Testis (tissue), 3 donors: ENCODE data around the gene TGFB1. TPM values are rescaled to one million over a fixed set of nuclear protein-coding genes. Genes with fewer than 3 reads are reported as not detected.

Source experiments
- DNase-seq: peaks from one replicate; pipeline ENCODE4 v3.0.0-alpha.2; 2019
- H3K27ac ChIP-seq, 2 donors: fragments of 200-600 bp; sonication (generic); one replicate each; pipeline ENCODE4 v1.5.1; 2019
- H3K27me3 ChIP-seq: fragments of 200-600 bp; sonication (generic); one replicate; pipeline ENCODE4 v1.5.1; 2019
- H3K36me3 ChIP-seq: fragments of 200-600 bp; sonication (generic); one replicate; pipeline ENCODE4 v1.5.1; 2017; ENCODE audit warnings: low read depth; ENCODE audit errors: missing control alignments
- H3K4me1 ChIP-seq: fragments of 200-600 bp; sonication (generic); one replicate; pipeline ENCODE4 v1.5.1; 2019
- H3K4me3 ChIP-seq, 2 donors: fragments of 200-600 bp; sonication (generic); one replicate each; pipeline ENCODE4 v1.5.1; 2017 to 2019
- H3K9me3 ChIP-seq: fragments of 200-600 bp; sonication (generic); one replicate; pipeline ENCODE4 v1.5.1; 2017
- CTCF ChIP-seq, 3 experiments: fragments of 450-650 bp in 2 of 3; fragments of 200-600 bp in 1 of 3; sonication (generic) in 1 of 3; IDR thresholded peaks; one replicate each; pipeline ENCODE4 v1.5.1; 2016 to 2019; ENCODE audit warnings: antibody characterized with exemption in 3 of 3, mild to moderate bottlenecking in 2 of 3, moderate library complexity in 1 of 3
- POLR2A ChIP-seq: fragments of 450-650 bp; IDR thresholded peaks from one replicate; pipeline ENCODE4 v1.6.1; 2017; ENCODE audit warnings: antibody characterized with exemption, mild to moderate bottlenecking, moderate library complexity
- WGBS, 2 donors: methylation state at CpG; one replicate each; pipeline ENCODE4 v1.1.5; 2018; 5-methylcytosine and 5-hydroxymethylcytosine counted together
- intact Hi-C: fragments of 100-400 bp; cut with DNase I; formaldehyde crosslinking; loops from one replicate; pipeline ENCODE4 v1.15.1; 2023; ENCODE audit warnings: low total_unique reads
- polyA plus RNA-seq: library from polyadenylated mRNA; stranded (reverse); fragments of 350-450 nt; fragmentation: Illumina TruSeq; extraction: RNeasy Lipid Tissue Mini Kit (QIAGEN cat#74804); gene quantifications from one replicate; pipeline ENCODE4 v1.2.3, GENCODE V29; 2014; ENCODE audit warnings: low read depth, low replicate concordance; ENCODE audit not compliant: insufficient read depth
- total RNA-seq, 2 donors: library from RNA; depleted of rRNA; stranded (reverse); fragments of >200 nt; gene quantifications; one replicate each; pipeline ENCODE4 v1.2.3, GENCODE V29; 2016

Gene TGFB1
- total and polyA plus RNA-seq, 3 donors from 2014 or later, result 12.7 to 19.8 (median 17.0) TPM

GRCh38 chr19:41341669-41342490, 11.8 kb downstream of the TGFB1 start:
- Histone ChIP-seq H3K27me3 (no peaks in the 10 kb centered on the region), H3K9me3 (no peaks in the 10 kb centered on the region), H3K27ac (no peak overlapping the region), H3K4me1 (no peaks in the 10 kb centered on the region), H3K36me3 (no peaks in the 10 kb centered on the region), H3K4me3 (no peak overlapping the region)
- intact Hi-C loops, result no loop called here
- TF ChIP-seq CTCF (IDR thresholded peaks at IDR 0.05) (no peak), POLR2A (no peak)
- WGBS, 2 donors, result 88 to 90% methylated on average over 18 to 20 of the region's 20 CpGs
- DNase-seq, result no peak

- H3K27me3 ChIP-seq, result no peaks in the 10 kb centered on the region
- no peak overlapping the region for H3K27ac ChIP-seq
- no peak overlapping the region for H3K4me3 ChIP-seq
- H3K36me3 ChIP-seq, result no peaks in the 10 kb centered on the region
- no peak for DNase-seq
- intact Hi-C loops, result no loop called here
- TF ChIP-seq CTCF (IDR thresholded peaks at IDR 0.05), result no peak
- no peak for TF ChIP-seq POLR2A
- H3K9me3 ChIP-seq, result no peaks in the 10 kb centered on the region
- H3K4me1 ChIP-seq, result no peaks in the 10 kb centered on the region
- WGBS, 2 donors, result 96 to 98% methylated on average over 5 of the region's 5 CpGs
Measured at GRCh38 chr19:41339936-41340335, 13.8 kb downstream of the TGFB1 start.

GRCh38 chr19:41335467-41335866, 18.3 kb downstream of the TGFB1 start:
- Histone ChIP-seq H3K4me3 (no peak overlapping the region), H3K36me3 (no peaks in the 10 kb centered on the region), H3K27ac (no peak overlapping the region), H3K27me3 (no peaks in the 10 kb centered on the region), H3K4me1 (no peaks in the 10 kb centered on the region), H3K9me3 (no peaks in the 10 kb centered on the region)
- 91 to 93% methylated on average over 10 of the region's 10 CpGs for WGBS, 2 donors
- no peak for DNase-seq
- TF ChIP-seq POLR2A, result no peak
- no peak for TF ChIP-seq CTCF (IDR thresholded peaks at IDR 0.05)
- intact Hi-C loops, result no loop called here

- TF ChIP-seq POLR2A (no peak), CTCF (IDR thresholded peaks at IDR 0.05) (no peak)
- WGBS, 2 donors, result 78 to 86% methylated on average over 5 of the region's 5 CpGs
Measured at GRCh38 chr19:41334793-41335192, 18.9 kb downstream of the TGFB1 start.

GRCh38 chr19:41332468-41332867, 21.3 kb downstream of the TGFB1 start:
- no peak overlapping the region for H3K4me3 ChIP-seq
- no peak overlapping the region for H3K27ac ChIP-seq
- intact Hi-C loops, result no loop called here
- no peaks in the 10 kb centered on the region for H3K36me3 ChIP-seq
- TF ChIP-seq POLR2A (no peak), CTCF (IDR thresholded peaks at IDR 0.05) (no peak)
- no peak for DNase-seq
- no peaks in the 10 kb centered on the region for H3K27me3 ChIP-seq
- H3K9me3 ChIP-seq, result no peaks in the 10 kb centered on the region
- 74 to 85% methylated on average over 5 of the region's 5 CpGs for WGBS, 2 donors
- H3K4me1 ChIP-seq, result no peaks in the 10 kb centered on the region

More at GRCh38 chr19:41334793-41335192, 18.9 kb downstream of the TGFB1 start:
- no peaks in the 10 kb centered on the region for H3K4me1 ChIP-seq
- no peaks in the 10 kb centered on the region for H3K36me3 ChIP-seq
- DNase-seq, result no peak
- H3K4me3 ChIP-seq, result no peak overlapping the region
- intact Hi-C loops, result no loop called here
- H3K9me3 ChIP-seq, result no peaks in the 10 kb centered on the region
- no peak overlapping the region for H3K27ac ChIP-seq
- no peaks in the 10 kb centered on the region for H3K27me3 ChIP-seq
